OCI-LY1 (cell line): ENCODE results near the gene FHOD3.

Source experiments
- CTCF ChIP-seq: fragments of 200-600 bp; sonication (generic), shearing (Covaris generic); IDR thresholded peaks from 2 replicates; pipeline ENCODE4 v1.5.1; 2017; ENCODE audit warnings: mild to moderate bottlenecking, antibody characterized with exemption, low read length, moderate library complexity, mixed read lengths
- EZH2 ChIP-seq: fragments of 200-600 bp; sonication (generic), shearing (Covaris generic); IDR thresholded peaks from 2 replicates; pipeline ENCODE4 v1.8.0; 2017; ENCODE audit warnings: borderline replicate concordance, mixed run types, mild to moderate bottlenecking, antibody characterized with exemption, low read length, moderate library complexity, mixed read lengths

- TF ChIP-seq CTCF (no peak), EZH2 (no peak)
These were observed 239.8 kb downstream of the FHOD3 start for GRCh38 chr18:36537289-36537688.
